C4-2B (cell line): ENCODE results near the gene SIN3B.

Source experiments
- CTCF ChIP-seq: fragments of 450-650 bp; conservative IDR thresholded peaks from 2 replicates; pipeline ENCODE4 v1.5.1; 2017; ENCODE audit warnings: mild to moderate bottlenecking
- ZFX ChIP-seq: fragments of 450-650 bp; IDR thresholded peaks from 2 replicates; pipeline ENCODE4 v1.6.1; 2017

GRCh38 chr19:16898361-16899015 lies 69.3 kb downstream of the SIN3B start:
- TF ChIP-seq CTCF (no peak), ZFX (no peak)
